Fibroblast of lung (primary cell): Measurements from ENCODE around the gene PSMC3. TPM values are rescaled to one million over a fixed set of nuclear protein-coding genes. Genes with fewer than 3 reads are reported as not detected.

Experiments used
- DNase-seq, 2 donors: peaks; one replicate each; pipeline versions ENCODE4 v3.0.0 to v3.0.0-alpha.2; 2010; ENCODE audit warnings: low read depth in 2 of 2
- H2AFZ ChIP-seq: 2 replicates; pipeline ENCODE4 v1.5.1; 2012; ENCODE audit warnings: low read length, control low read depth, inconsistent platforms
- H3K27ac ChIP-seq: 2 replicates; pipeline ENCODE4 v1.5.1; 2011; ENCODE audit warnings: low read length, control low read depth; ENCODE audit not compliant: insufficient read depth
- H3K27me3 ChIP-seq: 2 replicates; pipeline ENCODE4 v1.5.1; 2011; ENCODE audit warnings: mild to moderate bottlenecking, low read length; ENCODE audit not compliant: control insufficient read depth, insufficient read depth
- H3K36me3 ChIP-seq: 2 replicates; pipeline ENCODE4 v1.5.1; 2011; ENCODE audit warnings: low read length; ENCODE audit not compliant: control insufficient read depth, insufficient read depth
- H3K4me1 ChIP-seq: 2 replicates; pipeline ENCODE4 v1.5.1; 2011; ENCODE audit warnings: low read length; ENCODE audit not compliant: control insufficient read depth, insufficient read depth; ENCODE audit errors: extremely low read depth
- H3K4me2 ChIP-seq: 2 replicates; pipeline ENCODE4 v1.5.1; 2011; ENCODE audit warnings: low read length, control low read depth; ENCODE audit not compliant: insufficient read depth; ENCODE audit errors: extremely low read depth
- H3K4me3 ChIP-seq, 4 experiments: fragments of 200-600 bp in 1 of 4; sonication (generic) in 1 of 4; replicated peaks in 1 of 4; 2 replicates each; pipeline ENCODE4 v1.5.1; 2011 to 2016; ENCODE audit warnings: low read length in 4 of 4, low read depth in 3 of 4, mild to moderate bottlenecking in 3 of 4, control low read depth in 2 of 4, inconsistent platforms in 1 of 4, mixed read lengths in 1 of 4; ENCODE audit not compliant: insufficient read depth in 1 of 4; ENCODE audit errors: control extremely low read depth in 1 of 4
- H3K79me2 ChIP-seq: 2 replicates; pipeline ENCODE4 v1.5.1; 2012; ENCODE audit warnings: mild to moderate bottlenecking, low read length, inconsistent platforms; ENCODE audit not compliant: control insufficient read depth, insufficient read depth
- H3K9ac ChIP-seq: 2 replicates; pipeline ENCODE4 v1.5.1; 2011; ENCODE audit warnings: mild to moderate bottlenecking, low read length, control low read depth; ENCODE audit not compliant: insufficient read depth
- H3K9me3 ChIP-seq: 2 replicates; pipeline ENCODE4 v1.5.1; 2012; ENCODE audit warnings: low read depth, low read length; ENCODE audit not compliant: control insufficient read depth, insufficient read depth
- H4K20me1 ChIP-seq: 2 replicates; pipeline ENCODE4 v1.5.1; 2011; ENCODE audit warnings: low read length; ENCODE audit not compliant: control insufficient read depth, insufficient read depth; ENCODE audit errors: extremely low read depth
- EZH2 ChIP-seq: IDR thresholded peaks from 2 replicates; pipeline ENCODE4 v1.5.1; 2012; ENCODE audit warnings: low read length, control low read depth, mild to moderate bottlenecking; ENCODE audit errors: missing control alignments
- polyA plus RNA-seq, 2 donors: library from polyadenylated mRNA; depleted of rRNA in 1 of 2; stranded (reverse) in 1 of 2; unstranded in 1 of 2; fragments of >200 nt; gene quantifications; 2 replicates each; pipeline ENCODE4 v1.2.1, GENCODE V29; 2011 to 2012; ENCODE audit warnings: missing spikeins in 1 of 2
- total RNA-seq: library from RNA; depleted of rRNA; stranded (reverse); fragments of >200 nt; gene quantifications from 2 replicates; pipeline ENCODE4 v1.2.1, GENCODE V29; 2014
- TF ChIP-seq, protein P1 (sequence below), 2 donors: IDR thresholded peaks in 1 of 2; conservative IDR thresholded peaks in 1 of 2; 1 replicate in 1 of 2; 2 replicates in 1 of 2; pipeline ENCODE4 v1.5.1; 2011 to 2012; ENCODE audit warnings: low read length in 2 of 2, control low read depth in 1 of 2, inconsistent platforms in 1 of 2, low read depth in 1 of 2, mild to moderate bottlenecking in 1 of 2

PSMC3 gene
- total and polyA plus RNA-seq, 2 donors (not counting 1 experiment from before 2014, with no cell fraction given), result 107 to 294 TPM

DNA sequence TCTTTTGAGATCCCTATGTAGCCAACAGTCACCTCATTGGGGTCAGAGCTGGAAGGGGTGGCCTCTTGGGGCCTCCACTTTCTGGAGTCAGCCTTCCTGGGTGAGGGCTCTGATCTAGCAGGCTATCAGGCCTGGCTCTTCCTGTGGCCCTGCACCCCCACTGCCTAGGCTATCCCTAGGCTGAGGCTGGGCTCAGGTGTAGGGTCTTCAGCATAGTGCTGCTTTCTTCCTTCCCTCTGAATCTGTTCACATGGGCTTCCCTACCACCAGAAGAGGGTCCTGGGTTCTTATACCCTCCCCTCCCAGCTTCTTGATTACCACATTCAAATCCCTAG is 47.4 kb downstream of the PSMC3 start:
- H3K27me3 ChIP-seq, result no peaks in the 10 kb centered on the region
- H3K27ac ChIP-seq, result no peak overlapping the region
- no peaks in the 10 kb centered on the region for H3K9me3 ChIP-seq
- TF ChIP-seq, protein P1, sequence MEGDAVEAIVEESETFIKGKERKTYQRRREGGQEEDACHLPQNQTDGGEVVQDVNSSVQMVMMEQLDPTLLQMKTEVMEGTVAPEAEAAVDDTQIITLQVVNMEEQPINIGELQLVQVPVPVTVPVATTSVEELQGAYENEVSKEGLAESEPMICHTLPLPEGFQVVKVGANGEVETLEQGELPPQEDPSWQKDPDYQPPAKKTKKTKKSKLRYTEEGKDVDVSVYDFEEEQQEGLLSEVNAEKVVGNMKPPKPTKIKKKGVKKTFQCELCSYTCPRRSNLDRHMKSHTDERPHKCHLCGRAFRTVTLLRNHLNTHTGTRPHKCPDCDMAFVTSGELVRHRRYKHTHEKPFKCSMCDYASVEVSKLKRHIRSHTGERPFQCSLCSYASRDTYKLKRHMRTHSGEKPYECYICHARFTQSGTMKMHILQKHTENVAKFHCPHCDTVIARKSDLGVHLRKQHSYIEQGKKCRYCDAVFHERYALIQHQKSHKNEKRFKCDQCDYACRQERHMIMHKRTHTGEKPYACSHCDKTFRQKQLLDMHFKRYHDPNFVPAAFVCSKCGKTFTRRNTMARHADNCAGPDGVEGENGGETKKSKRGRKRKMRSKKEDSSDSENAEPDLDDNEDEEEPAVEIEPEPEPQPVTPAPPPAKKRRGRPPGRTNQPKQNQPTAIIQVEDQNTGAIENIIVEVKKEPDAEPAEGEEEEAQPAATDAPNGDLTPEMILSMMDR (conservative IDR thresholded peaks at IDR 0.05 in 1 of 2, IDR thresholded peaks at IDR 0.05 in 1 of 2; ENCODE audit: low read depth in 1 of 2, low read length in 2 of 2), result no peak
- TF ChIP-seq EZH2, result no peak
- no peak overlapping the region for H3K4me2 ChIP-seq
- H2AFZ ChIP-seq, result no peak overlapping the region
- H3K9ac ChIP-seq, result no peak overlapping the region
- H3K4me1 ChIP-seq, result no peaks in the 10 kb centered on the region
- no peaks in the 10 kb centered on the region for H3K79me2 ChIP-seq
- no peaks in the 10 kb centered on the region for H3K36me3 ChIP-seq
- DNase-seq, result no peak
- H3K4me3 ChIP-seq, result no peak overlapping the region
- no peaks in the 10 kb centered on the region for H4K20me1 ChIP-seq

DNA sequence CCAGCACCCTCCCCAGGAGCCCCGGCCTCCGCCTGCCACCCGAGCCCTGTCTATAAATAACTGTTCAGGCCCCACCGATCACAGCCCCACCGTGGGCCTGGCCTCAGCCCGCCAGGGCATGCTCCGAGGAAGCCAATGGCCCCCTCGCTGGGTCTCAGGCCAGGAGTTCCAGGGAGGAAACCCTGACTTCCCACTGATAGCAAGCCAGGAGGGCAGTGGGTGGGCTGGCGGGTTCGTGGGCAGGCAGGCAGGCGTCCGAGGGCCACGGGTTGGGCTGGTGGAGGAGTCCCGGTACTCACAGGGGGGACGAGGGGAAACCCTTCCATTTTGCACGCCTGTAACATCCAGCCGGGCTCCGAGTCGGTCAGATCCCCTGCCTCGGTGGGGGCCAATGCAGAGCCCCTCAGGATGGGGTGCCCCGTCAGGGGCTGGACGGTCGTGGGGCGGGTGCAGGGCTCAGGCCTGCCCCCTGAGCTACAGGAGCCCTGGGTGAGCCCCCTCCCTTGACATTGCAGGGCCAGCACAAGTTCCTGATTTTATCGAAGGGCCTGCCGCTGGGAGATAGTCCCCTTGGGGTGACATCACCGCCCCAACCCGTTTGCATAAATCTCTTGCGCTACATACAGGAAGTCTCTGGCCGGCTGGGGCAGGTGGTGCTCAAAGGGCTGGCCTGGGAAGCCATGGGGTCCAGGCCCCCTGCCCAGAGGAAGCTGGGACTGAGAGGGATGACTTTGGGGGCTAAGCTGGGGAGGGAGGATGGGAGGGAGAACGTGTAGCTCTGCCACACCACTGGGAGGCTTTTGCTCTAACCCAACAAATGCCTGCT is 48.0 kb downstream of the PSMC3 start, which contains the start of gene SPI1:
Gene SPI1 (minus strand): TSS at position 538 of the 826 bp plus-strand sequence. CDS start 194 bp downstream, at position 344.
- H3K9ac ChIP-seq, result no peak within 1 kb of the TSS
- H4K20me1 ChIP-seq, result no peaks in the 10 kb centered on the region
- no peaks in the 10 kb centered on the region for H3K4me1 ChIP-seq
- H3K27ac ChIP-seq, result no peak within 1 kb of the TSS
- no peak within 1 kb of the TSS for H3K4me3 ChIP-seq
- no peaks in the 10 kb centered on the region for H3K79me2 ChIP-seq
- no peak within 1 kb of the TSS for H3K4me2 ChIP-seq
- H3K27me3 ChIP-seq, result no peaks in the 10 kb centered on the region
- no peaks in the 10 kb centered on the region for H3K9me3 ChIP-seq
- TF ChIP-seq, protein P1 (conservative IDR thresholded peaks at IDR 0.05 in 1 of 2, IDR thresholded peaks at IDR 0.05 in 1 of 2; ENCODE audit: low read depth in 1 of 2, low read length in 2 of 2), result no peak
- no peak for TF ChIP-seq EZH2
- H3K36me3 ChIP-seq, result no peaks in the 10 kb centered on the region
- no peak for DNase-seq
- H2AFZ ChIP-seq, result no peak within 1 kb of the TSS

DNA sequence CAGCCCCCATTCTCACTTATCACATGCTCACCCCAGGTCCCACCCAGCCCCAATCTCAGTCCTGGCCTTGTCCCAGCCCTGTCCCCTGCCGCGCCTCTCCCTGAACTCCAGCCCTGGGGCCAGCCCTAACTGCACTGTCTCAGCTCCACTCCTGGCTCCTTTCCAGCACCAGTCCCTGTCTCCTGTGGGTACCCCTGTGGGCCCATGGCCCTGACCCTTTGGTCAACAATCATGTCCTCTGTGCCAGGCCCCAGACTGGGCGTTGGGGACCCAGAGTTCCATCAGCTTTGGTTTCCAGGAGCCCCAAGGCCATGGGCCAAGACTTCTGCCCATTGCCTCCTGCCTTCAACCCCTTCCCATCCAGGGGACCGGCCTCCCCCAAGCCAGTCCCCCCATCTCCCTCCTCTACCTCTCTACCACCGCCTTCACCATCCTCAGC is 48.6 kb downstream of the PSMC3 start:
- Histone ChIP-seq H3K4me2 (no peak overlapping the region), H4K20me1 (no peaks in the 10 kb centered on the region), H3K27me3 (no peaks in the 10 kb centered on the region), H3K79me2 (no peaks in the 10 kb centered on the region), H3K4me1 (no peaks in the 10 kb centered on the region), H3K27ac (no peak overlapping the region), H3K9ac (no peak overlapping the region), H2AFZ (no peak overlapping the region), H3K36me3 (no peaks in the 10 kb centered on the region), H3K9me3 (no peaks in the 10 kb centered on the region), H3K4me3 (no peak overlapping the region)
- no peak for DNase-seq
- no peak for TF ChIP-seq EZH2
- TF ChIP-seq, protein P1 (conservative IDR thresholded peaks at IDR 0.05 in 1 of 2, IDR thresholded peaks at IDR 0.05 in 1 of 2; ENCODE audit: low read depth in 1 of 2, low read length in 2 of 2), result no peak
